Activated naive CD8-positive, alpha-beta T cell treated with anti-CD3 and anti-CD28 coated beads for 36 hours (primary cell): ENCODE results near the gene CISD1. TPM values are rescaled to one million over a fixed set of nuclear protein-coding genes. Genes with fewer than 3 reads are reported as not detected.
"Not testable (repeated sequence)": the region's sequence is repeated elsewhere in the genome, so short reads cannot be mapped to it uniquely, and the experiment has no call there.

Experiments used
- DNase-seq: peaks from one replicate; pipeline ENCODE4 v3.0.0; 2021
- H3K27ac Mint-ChIP-seq: one replicate; pipeline ENCODE4 v1.8.0; 2022; ENCODE audit warnings: mild to moderate bottlenecking, moderate library complexity, mixed read lengths
- H3K27me3 Mint-ChIP-seq: one replicate; pipeline ENCODE4 v1.8.0; 2022; ENCODE audit warnings: mild to moderate bottlenecking, mixed read lengths
- H3K36me3 Mint-ChIP-seq: one replicate; pipeline ENCODE4 v1.8.0; 2021; ENCODE audit warnings: mild to moderate bottlenecking, mixed read lengths
- H3K4me1 Mint-ChIP-seq: one replicate; pipeline ENCODE4 v1.8.0; 2021; ENCODE audit warnings: mixed read lengths
- H3K4me3 Mint-ChIP-seq: one replicate; pipeline ENCODE4 v1.8.0; 2022; ENCODE audit warnings: mild to moderate bottlenecking, moderate library complexity, mixed read lengths
- H3K9me3 Mint-ChIP-seq: one replicate; pipeline ENCODE4 v1.8.0; 2022; ENCODE audit warnings: mixed read lengths
- total RNA-seq, 2 experiments: library from RNA; stranded (reverse); gene quantifications; one replicate each; pipeline ENCODE4 v1.2.3, GENCODE V29; 2021

The CISD1 gene
- total RNA-seq = 10 to 100 TPM; 65.0 to 65.4 TPM

GRCh38 chr10:58268946-58269781 lies at the start of gene CISD1:
CISD1 (plus strand) TSS chr10:58269162; CDS start chr10:58269274, 112 bp downstream.
- Mint-ChIP-seq H3K9me3 (no peaks in the 10 kb centered on the region), H3K27ac (peak within 1 kb of the TSS; percentile 97), H3K36me3 (peaks cover 15% of the 10 kb centered on the region), H3K4me1 (peaks cover 29% of the 10 kb centered on the region), H3K4me3 (peak within 1 kb of the TSS; percentile 97), H3K27me3 (no peaks in the 10 kb centered on the region)
- DNase-seq = peak; percentile 94

GRCh38 chr10:58219875-58220274 lies 49.1 kb upstream of the CISD1 start:
- H3K9me3 Mint-ChIP-seq = no peaks in the 10 kb centered on the region
- no peaks in the 10 kb centered on the region for H3K27me3 Mint-ChIP-seq
- peaks cover 2% of the 10 kb centered on the region for H3K4me1 Mint-ChIP-seq
- H3K36me3 Mint-ChIP-seq = peaks cover 21% of the 10 kb centered on the region
- no peak overlapping the region for H3K4me3 Mint-ChIP-seq
- no peak overlapping the region for H3K27ac Mint-ChIP-seq
- DNase-seq = no peak

GRCh38 chr10:58220769-58221451 lies 48.1 kb upstream of the CISD1 start:
- Mint-ChIP-seq H3K27me3 (no peaks in the 10 kb centered on the region), H3K4me3 (no peak overlapping the region), H3K4me1 (no peaks in the 10 kb centered on the region), H3K36me3 (peaks cover 24% of the 10 kb centered on the region), H3K27ac (no peak overlapping the region), H3K9me3 (no peaks in the 10 kb centered on the region)
- no peak for DNase-seq

- H3K27ac Mint-ChIP-seq = no peak overlapping the region
- H3K4me3 Mint-ChIP-seq = no peak overlapping the region
- H3K9me3 Mint-ChIP-seq = no peaks in the 10 kb centered on the region
- peaks cover 29% of the 10 kb centered on the region for H3K36me3 Mint-ChIP-seq
- DNase-seq = no peak
- no peaks in the 10 kb centered on the region for H3K4me1 Mint-ChIP-seq
- H3K27me3 Mint-ChIP-seq = no peaks in the 10 kb centered on the region
These were observed 43.3 kb upstream of the CISD1 start for GRCh38 chr10:58225654-58226053.

GRCh38 chr10:58229856-58230255 lies 39.1 kb upstream of the CISD1 start:
- H3K9me3 Mint-ChIP-seq, H3K27ac Mint-ChIP-seq, H3K4me3 Mint-ChIP-seq, DNase-seq, H3K4me1 Mint-ChIP-seq, H3K27me3 Mint-ChIP-seq: not testable (repeated sequence)
- peaks cover 58% of the 10 kb centered on the region for H3K36me3 Mint-ChIP-seq

GRCh38 chr10:58237014-58237834 lies 31.7 kb upstream of the CISD1 start:
- no peak for DNase-seq
- peaks cover 35% of the 10 kb centered on the region for H3K4me1 Mint-ChIP-seq
- no peak overlapping the region for H3K4me3 Mint-ChIP-seq
- H3K9me3 Mint-ChIP-seq = peaks cover 5% of the 10 kb centered on the region
- peaks cover 62% of the 10 kb centered on the region for H3K36me3 Mint-ChIP-seq
- H3K27ac Mint-ChIP-seq = no peak overlapping the region
- no peaks in the 10 kb centered on the region for H3K27me3 Mint-ChIP-seq

GRCh38 chr10:58239561-58240169 lies 29.3 kb upstream of the CISD1 start:
- no peaks in the 10 kb centered on the region for H3K27me3 Mint-ChIP-seq
- H3K36me3 Mint-ChIP-seq = peaks cover 53% of the 10 kb centered on the region
- H3K27ac Mint-ChIP-seq = peak overlapping the region; percentile 15
- H3K9me3 Mint-ChIP-seq = peaks cover 8% of the 10 kb centered on the region
- H3K4me1 Mint-ChIP-seq = peaks cover 37% of the 10 kb centered on the region
- DNase-seq = no peak
- H3K4me3 Mint-ChIP-seq = no peak overlapping the region

GRCh38 chr10:58240531-58240930 lies 28.4 kb upstream of the CISD1 start:
- Mint-ChIP-seq H3K4me1 (peaks cover 37% of the 10 kb centered on the region), H3K4me3 (no peak overlapping the region), H3K27me3 (no peaks in the 10 kb centered on the region), H3K9me3 (peaks cover 3% of the 10 kb centered on the region), H3K36me3 (peaks cover 47% of the 10 kb centered on the region), H3K27ac (no peak overlapping the region)
- DNase-seq = no peak

GRCh38 chr10:58241346-58241745 lies 27.6 kb upstream of the CISD1 start:
- H3K4me3 Mint-ChIP-seq = no peak overlapping the region
- no peak overlapping the region for H3K27ac Mint-ChIP-seq
- peaks cover 40% of the 10 kb centered on the region for H3K36me3 Mint-ChIP-seq
- peaks cover 3% of the 10 kb centered on the region for H3K9me3 Mint-ChIP-seq
- DNase-seq = no peak
- peaks cover 37% of the 10 kb centered on the region for H3K4me1 Mint-ChIP-seq
- H3K27me3 Mint-ChIP-seq = no peaks in the 10 kb centered on the region

GRCh38 chr10:58243269-58243668 lies 25.7 kb upstream of the CISD1 start:
- H3K9me3 Mint-ChIP-seq = peaks cover 3% of the 10 kb centered on the region
- no peak for DNase-seq
- H3K27ac Mint-ChIP-seq = no peak overlapping the region
- H3K4me1 Mint-ChIP-seq = peaks cover 26% of the 10 kb centered on the region
- no peaks in the 10 kb centered on the region for H3K27me3 Mint-ChIP-seq
- no peak overlapping the region for H3K4me3 Mint-ChIP-seq
- H3K36me3 Mint-ChIP-seq = peaks cover 28% of the 10 kb centered on the region

GRCh38 chr10:58243801-58244200 lies 25.2 kb upstream of the CISD1 start:
- not testable (repeated sequence) for H3K27me3 Mint-ChIP-seq, H3K9me3 Mint-ChIP-seq, H3K4me3 Mint-ChIP-seq, H3K27ac Mint-ChIP-seq, DNase-seq
- peaks cover 26% of the 10 kb centered on the region for H3K4me1 Mint-ChIP-seq
- H3K36me3 Mint-ChIP-seq = peaks cover 32% of the 10 kb centered on the region

- H3K9me3 Mint-ChIP-seq, H3K4me3 Mint-ChIP-seq, DNase-seq, H3K27ac Mint-ChIP-seq, H3K27me3 Mint-ChIP-seq: not testable (repeated sequence)
- Mint-ChIP-seq H3K36me3 (peaks cover 32% of the 10 kb centered on the region), H3K4me1 (peaks cover 25% of the 10 kb centered on the region)
These were observed 24.7 kb upstream of the CISD1 start for GRCh38 chr10:58244242-58244641.

- not testable (repeated sequence) for H3K27me3 Mint-ChIP-seq, H3K27ac Mint-ChIP-seq, DNase-seq, H3K4me3 Mint-ChIP-seq, H3K9me3 Mint-ChIP-seq
- Mint-ChIP-seq H3K4me1 (peaks cover 20% of the 10 kb centered on the region), H3K36me3 (peaks cover 30% of the 10 kb centered on the region)
These were observed 24.3 kb upstream of the CISD1 start for GRCh38 chr10:58244666-58245065.

GRCh38 chr10:58253184-58253583 lies 15.8 kb upstream of the CISD1 start:
- DNase-seq = no peak
- Mint-ChIP-seq H3K27me3 (no peaks in the 10 kb centered on the region), H3K4me3 (no peak overlapping the region), H3K36me3 (peaks cover 55% of the 10 kb centered on the region), H3K4me1 (peaks cover 25% of the 10 kb centered on the region), H3K9me3 (peaks cover 25% of the 10 kb centered on the region), H3K27ac (no peak overlapping the region)

GRCh38 chr10:58254644-58255043 lies 14.3 kb upstream of the CISD1 start:
- no peak for DNase-seq
- Mint-ChIP-seq H3K36me3 (peaks cover 57% of the 10 kb centered on the region), H3K4me1 (peaks cover 27% of the 10 kb centered on the region), H3K27ac (no peak overlapping the region), H3K27me3 (no peaks in the 10 kb centered on the region), H3K4me3 (no peak overlapping the region), H3K9me3 (peaks cover 18% of the 10 kb centered on the region)
